Measurements from ENCODE around the gene NPLOC4.

NPLOC4 gene

GRCh38 chr17:81673561-81674258 lies 36.8 kb upstream of the NPLOC4 start:
- DNase-seq (ENCODE audit: low spot score in 2 of 2) (no peak), ATAC-seq (replicated peaks; ENCODE audit: extremely low read depth, poor library complexity, severe bottlenecking) (no peak)
- no peak overlapping the region for H3K27ac Mint-ChIP-seq (ENCODE audit: low read depth)
- no peak overlapping the region for H3K4me3 Mint-ChIP-seq
- H3K9me3 Mint-ChIP-seq = no peaks in the 10 kb centered on the region
- peaks cover 7% of the 10 kb centered on the region for H3K4me1 Mint-ChIP-seq
- H3K27me3 Mint-ChIP-seq = no peaks in the 10 kb centered on the region
- H3K36me3 Mint-ChIP-seq (ENCODE audit: insufficient read depth) = peaks cover 18% of the 10 kb centered on the region

DNA sequence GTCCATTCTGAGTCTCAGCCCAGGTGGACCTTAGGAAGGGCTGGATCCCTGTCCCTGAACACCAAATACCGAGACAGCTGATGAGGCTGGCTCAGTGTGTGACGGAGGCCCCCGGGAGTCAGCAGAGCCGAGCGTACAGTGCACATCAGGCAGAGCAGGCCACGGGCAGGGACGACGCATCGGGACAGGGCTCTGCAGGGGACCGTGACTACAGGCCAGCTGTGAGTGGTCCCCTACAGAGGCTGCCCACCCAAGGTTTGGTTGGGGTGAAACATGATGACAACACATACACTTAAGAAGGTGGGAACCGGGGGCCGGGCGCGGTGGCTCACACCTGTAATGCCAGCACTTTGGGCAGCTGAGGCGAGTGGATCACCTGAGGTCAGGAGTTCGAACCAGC lies 36.0 kb upstream of the NPLOC4 start:
- H3K4me1 Mint-ChIP-seq = peaks cover 12% of the 10 kb centered on the region
- H3K36me3 Mint-ChIP-seq (ENCODE audit: insufficient read depth) = peaks cover 22% of the 10 kb centered on the region
- no peaks in the 10 kb centered on the region for H3K27me3 Mint-ChIP-seq
- H3K9me3 Mint-ChIP-seq = no peaks in the 10 kb centered on the region
- H3K4me3 Mint-ChIP-seq = no peak overlapping the region
- no peak for ATAC-seq (replicated peaks; ENCODE audit: extremely low read depth, poor library complexity, severe bottlenecking)
- H3K27ac Mint-ChIP-seq (ENCODE audit: low read depth) = no peak overlapping the region
- DNase-seq (ENCODE audit: low spot score in 2 of 2) = no peak

- no peak for DNase-seq (ENCODE audit: low spot score in 2 of 2)
- Mint-ChIP-seq H3K27ac (ENCODE audit: low read depth) (no peak overlapping the region), H3K36me3 (ENCODE audit: insufficient read depth) (peaks cover 23% of the 10 kb centered on the region), H3K4me3 (no peak overlapping the region), H3K27me3 (no peaks in the 10 kb centered on the region), H3K4me1 (peaks cover 17% of the 10 kb centered on the region), H3K9me3 (no peaks in the 10 kb centered on the region)
- ATAC-seq (replicated peaks; ENCODE audit: extremely low read depth, poor library complexity, severe bottlenecking) = no peak
Measured at GRCh38 chr17:81672504-81672903, 35.6 kb upstream of the NPLOC4 start.

- Mint-ChIP-seq H3K4me3 (peak overlapping the region; percentile 85), H3K27ac (ENCODE audit: low read depth) (no peak overlapping the region)
- no peak for ATAC-seq (replicated peaks; ENCODE audit: extremely low read depth, poor library complexity, severe bottlenecking)
Measured at GRCh38 chr17:81667754-81668153, 30.8 kb upstream of the NPLOC4 start.

DNA sequence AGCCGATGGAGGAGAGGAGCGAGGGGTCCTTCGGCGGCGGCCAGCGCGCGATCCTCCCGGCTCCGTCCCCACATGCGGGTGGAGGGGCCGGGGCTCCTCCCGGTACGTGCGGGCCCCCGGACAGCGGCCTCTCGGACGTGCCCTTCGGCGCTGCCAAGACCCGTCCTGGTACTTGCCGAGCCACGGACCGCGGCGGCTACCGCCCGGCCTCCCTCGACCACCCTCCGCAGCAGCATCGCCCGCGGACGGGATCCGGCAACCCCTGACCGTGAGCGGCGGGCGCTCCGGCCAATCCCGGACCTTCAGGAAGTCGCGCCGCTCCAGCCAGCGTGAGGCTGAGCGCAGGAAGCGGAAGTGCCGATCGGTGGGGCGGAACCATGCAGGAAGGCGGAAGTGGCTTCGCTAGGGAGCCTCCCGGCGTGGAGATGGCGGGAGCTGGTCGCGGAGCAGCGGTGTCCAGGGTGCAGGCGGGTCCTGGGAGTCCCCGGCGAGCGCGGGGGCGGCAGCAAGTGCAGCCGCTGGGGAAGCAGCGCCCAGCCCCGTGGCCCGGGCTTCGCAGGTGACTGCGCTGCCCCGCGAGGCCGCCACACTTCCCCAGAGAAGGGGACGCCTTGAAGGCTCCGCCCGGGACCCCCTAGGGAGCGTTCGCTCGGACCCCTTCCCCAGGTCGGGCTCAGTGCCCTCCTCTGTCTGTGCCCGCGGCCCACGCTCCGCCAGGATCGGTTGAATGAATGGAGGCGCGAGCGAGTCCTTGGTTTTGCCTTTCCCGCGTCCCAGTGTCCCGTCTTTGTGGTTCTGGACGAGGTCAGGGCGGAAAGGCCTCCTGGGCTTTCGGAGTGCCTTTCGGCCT lies 29.7 kb upstream of the NPLOC4 start, which contains the start of the genes CCDC137 and OXLD1:
Gene CCDC137, plus strand, starts transcription at position 396 of the 850 bp plus-strand sequence. Its CDS starts 30 bp downstream, at position 426.
Gene OXLD1, minus strand, starts transcription at position 264 of the 850 bp plus-strand sequence. Its CDS starts 28 bp downstream, at position 236.
- Mint-ChIP-seq H3K4me3 (peak within 1 kb of the TSS; percentile 85), H3K36me3 (ENCODE audit: insufficient read depth) (peaks cover 28% of the 10 kb centered on the region), H3K27me3 (no peaks in the 10 kb centered on the region), H3K4me1 (peaks cover 35% of the 10 kb centered on the region), H3K9me3 (no peaks in the 10 kb centered on the region), H3K27ac (ENCODE audit: low read depth) (peak within 1 kb of the TSS; percentile 93)
- DNase-seq (ENCODE audit: low spot score in 2 of 2) = peak; percentile 82 to 84
- peak; percentile 92 for ATAC-seq (replicated peaks; ENCODE audit: extremely low read depth, poor library complexity, severe bottlenecking)

More at GRCh38 chr17:81667754-81668153, 30.8 kb upstream of the NPLOC4 start:
- Mint-ChIP-seq H3K36me3 (ENCODE audit: insufficient read depth) (peaks cover 28% of the 10 kb centered on the region), H3K27me3 (no peaks in the 10 kb centered on the region), H3K9me3 (no peaks in the 10 kb centered on the region), H3K4me1 (peaks cover 33% of the 10 kb centered on the region)
- no peak for DNase-seq (ENCODE audit: low spot score in 2 of 2)

- peaks cover 25% of the 10 kb centered on the region for H3K36me3 Mint-ChIP-seq (ENCODE audit: insufficient read depth)
- peaks cover 35% of the 10 kb centered on the region for H3K4me1 Mint-ChIP-seq
- peak overlapping the region; percentile 93 for H3K27ac Mint-ChIP-seq (ENCODE audit: low read depth)
- DNase-seq (ENCODE audit: low spot score in 2 of 2) (peak in 1 of 2 donors; percentile 27), ATAC-seq (replicated peaks; ENCODE audit: extremely low read depth, poor library complexity, severe bottlenecking) (peak; percentile 19)
- H3K9me3 Mint-ChIP-seq = no peaks in the 10 kb centered on the region
- no peaks in the 10 kb centered on the region for H3K27me3 Mint-ChIP-seq
- peak overlapping the region; percentile 85 for H3K4me3 Mint-ChIP-seq
Measured at GRCh38 chr17:81666092-81666341, 29.1 kb upstream of the NPLOC4 start.

GRCh38 chr17:81665205-81666091 lies 28.5 kb upstream of the NPLOC4 start:
- ATAC-seq (replicated peaks; ENCODE audit: extremely low read depth, poor library complexity, severe bottlenecking) (peak; percentile 25), DNase-seq (ENCODE audit: low spot score in 2 of 2) (no peak)
- Mint-ChIP-seq H3K9me3 (no peaks in the 10 kb centered on the region), H3K36me3 (ENCODE audit: insufficient read depth) (peaks cover 24% of the 10 kb centered on the region), H3K27me3 (no peaks in the 10 kb centered on the region), H3K4me3 (peak overlapping the region; percentile 85), H3K27ac (ENCODE audit: low read depth) (peak overlapping the region; percentile 93), H3K4me1 (peaks cover 35% of the 10 kb centered on the region)

GRCh38 chr17:81664051-81664470 lies 27.1 kb upstream of the NPLOC4 start:
- H3K27ac Mint-ChIP-seq (ENCODE audit: low read depth) = no peak overlapping the region
- ATAC-seq (replicated peaks; ENCODE audit: extremely low read depth, poor library complexity, severe bottlenecking) (no peak), DNase-seq (ENCODE audit: low spot score in 2 of 2) (no peak)
- H3K4me3 Mint-ChIP-seq = peak overlapping the region; percentile 27
- peaks cover 17% of the 10 kb centered on the region for H3K36me3 Mint-ChIP-seq (ENCODE audit: insufficient read depth)
- peaks cover 35% of the 10 kb centered on the region for H3K4me1 Mint-ChIP-seq
- H3K27me3 Mint-ChIP-seq = no peaks in the 10 kb centered on the region
- H3K9me3 Mint-ChIP-seq = no peaks in the 10 kb centered on the region

- H3K36me3 Mint-ChIP-seq (ENCODE audit: insufficient read depth) = peaks cover 7% of the 10 kb centered on the region
- H3K4me3 Mint-ChIP-seq = no peak overlapping the region
- no peak for ATAC-seq (replicated peaks; ENCODE audit: extremely low read depth, poor library complexity, severe bottlenecking)
- H3K27me3 Mint-ChIP-seq = no peaks in the 10 kb centered on the region
- H3K27ac Mint-ChIP-seq (ENCODE audit: low read depth) = no peak overlapping the region
- no peaks in the 10 kb centered on the region for H3K9me3 Mint-ChIP-seq
- DNase-seq (ENCODE audit: low spot score in 2 of 2) = no peak
- peaks cover 21% of the 10 kb centered on the region for H3K4me1 Mint-ChIP-seq
Measured at GRCh38 chr17:81662002-81662401, 25.1 kb upstream of the NPLOC4 start.

DNA sequence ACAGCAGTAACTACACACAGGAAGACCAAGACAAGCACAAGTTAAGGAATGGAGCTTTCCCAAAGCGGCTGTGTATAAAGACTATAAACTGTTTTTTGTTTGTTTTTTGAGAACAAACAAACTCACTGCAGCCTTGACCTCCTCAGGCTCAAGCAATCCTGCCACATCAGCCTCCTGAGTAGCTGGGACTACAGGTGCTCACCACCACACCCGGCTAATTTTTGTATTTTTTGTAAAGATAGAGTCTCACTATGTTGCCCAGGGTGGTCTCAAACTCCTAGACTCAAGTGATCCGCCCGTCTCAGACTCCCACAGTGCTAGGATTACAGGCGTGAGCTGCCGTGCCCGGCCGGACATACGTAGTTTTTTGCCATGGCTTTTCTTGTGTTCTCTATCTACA lies 23.5 kb upstream of the NPLOC4 start:
- Mint-ChIP-seq H3K4me1 (peaks cover 5% of the 10 kb centered on the region), H3K9me3 (no peaks in the 10 kb centered on the region), H3K27me3 (no peaks in the 10 kb centered on the region), H3K36me3 (ENCODE audit: insufficient read depth) (peaks cover 2% of the 10 kb centered on the region), H3K4me3 (no peak overlapping the region), H3K27ac (ENCODE audit: low read depth) (no peak overlapping the region)
- DNase-seq (ENCODE audit: low spot score in 2 of 2) (no peak), ATAC-seq (replicated peaks; ENCODE audit: extremely low read depth, poor library complexity, severe bottlenecking) (no peak)

GRCh38 chr17:81659038-81659437 lies 22.1 kb upstream of the NPLOC4 start:
- DNase-seq (ENCODE audit: low spot score in 2 of 2) = no peak
- no peak overlapping the region for H3K27ac Mint-ChIP-seq (ENCODE audit: low read depth)
- H3K4me3 Mint-ChIP-seq = no peak overlapping the region

GRCh38 chr17:81656835-81657234 lies 19.9 kb upstream of the NPLOC4 start:
- H3K9me3 Mint-ChIP-seq = no peaks in the 10 kb centered on the region
- no peak overlapping the region for H3K4me3 Mint-ChIP-seq
- ATAC-seq (replicated peaks; ENCODE audit: extremely low read depth, poor library complexity, severe bottlenecking) = no peak
- H3K36me3 Mint-ChIP-seq (ENCODE audit: insufficient read depth) = peaks cover 2% of the 10 kb centered on the region
- DNase-seq (ENCODE audit: low spot score in 2 of 2) = no peak
- peaks cover 15% of the 10 kb centered on the region for H3K27me3 Mint-ChIP-seq
- H3K4me1 Mint-ChIP-seq = no peaks in the 10 kb centered on the region
- no peak overlapping the region for H3K27ac Mint-ChIP-seq (ENCODE audit: low read depth)

More at GRCh38 chr17:81659038-81659437, 22.1 kb upstream of the NPLOC4 start:
- no peak for ATAC-seq (replicated peaks; ENCODE audit: extremely low read depth, poor library complexity, severe bottlenecking)
- H3K4me1 Mint-ChIP-seq = peaks cover 4% of the 10 kb centered on the region
- H3K36me3 Mint-ChIP-seq (ENCODE audit: insufficient read depth) = peaks cover 2% of the 10 kb centered on the region
- H3K9me3 Mint-ChIP-seq = no peaks in the 10 kb centered on the region
- peaks cover under 1% of the 10 kb centered on the region for H3K27me3 Mint-ChIP-seq

All from central memory CD8-positive, alpha-beta T cell (primary cell).